ENCODE data around the gene MCC.

DNA sequence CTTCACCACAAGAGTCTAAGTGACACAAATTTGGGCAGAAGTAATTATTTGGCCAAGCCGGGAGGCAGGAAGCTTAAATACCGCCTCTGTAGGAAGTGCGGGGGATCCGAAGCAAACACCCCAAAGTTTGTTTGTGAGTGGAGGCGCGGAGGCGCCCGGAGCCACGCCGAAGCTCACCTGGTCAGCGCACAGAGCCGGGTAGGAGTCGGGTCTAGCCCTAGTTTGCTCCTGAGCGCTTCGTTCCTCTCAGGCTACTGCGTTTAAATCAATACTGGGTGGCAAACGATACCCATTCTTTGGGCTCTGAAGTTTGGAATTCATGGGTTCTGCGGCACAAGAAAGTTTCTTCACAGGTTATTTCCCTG is 855 bp downstream of the MCC start:
- TF ChIP-seq, protein P1, sequence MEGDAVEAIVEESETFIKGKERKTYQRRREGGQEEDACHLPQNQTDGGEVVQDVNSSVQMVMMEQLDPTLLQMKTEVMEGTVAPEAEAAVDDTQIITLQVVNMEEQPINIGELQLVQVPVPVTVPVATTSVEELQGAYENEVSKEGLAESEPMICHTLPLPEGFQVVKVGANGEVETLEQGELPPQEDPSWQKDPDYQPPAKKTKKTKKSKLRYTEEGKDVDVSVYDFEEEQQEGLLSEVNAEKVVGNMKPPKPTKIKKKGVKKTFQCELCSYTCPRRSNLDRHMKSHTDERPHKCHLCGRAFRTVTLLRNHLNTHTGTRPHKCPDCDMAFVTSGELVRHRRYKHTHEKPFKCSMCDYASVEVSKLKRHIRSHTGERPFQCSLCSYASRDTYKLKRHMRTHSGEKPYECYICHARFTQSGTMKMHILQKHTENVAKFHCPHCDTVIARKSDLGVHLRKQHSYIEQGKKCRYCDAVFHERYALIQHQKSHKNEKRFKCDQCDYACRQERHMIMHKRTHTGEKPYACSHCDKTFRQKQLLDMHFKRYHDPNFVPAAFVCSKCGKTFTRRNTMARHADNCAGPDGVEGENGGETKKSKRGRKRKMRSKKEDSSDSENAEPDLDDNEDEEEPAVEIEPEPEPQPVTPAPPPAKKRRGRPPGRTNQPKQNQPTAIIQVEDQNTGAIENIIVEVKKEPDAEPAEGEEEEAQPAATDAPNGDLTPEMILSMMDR (conservative IDR thresholded peaks at IDR 0.05; ENCODE audit: low read depth, low read length) = no peak
- no peak for TF ChIP-seq EZH2 (IDR thresholded peaks at IDR 0.05; ENCODE audit: borderline replicate concordance, low read depth, low read length, poor library complexity, severe bottlenecking)

Data from A673 (cell line).